Effector CD8-positive, alpha-beta T cell (primary cell): Measurements from ENCODE around the gene RAB7A.

Experiments used
- DNase-seq: peaks from one replicate; lab custom pipeline; 2025; lab: John Stamatoyannopoulos, UW

The RAB7A gene

DNA sequence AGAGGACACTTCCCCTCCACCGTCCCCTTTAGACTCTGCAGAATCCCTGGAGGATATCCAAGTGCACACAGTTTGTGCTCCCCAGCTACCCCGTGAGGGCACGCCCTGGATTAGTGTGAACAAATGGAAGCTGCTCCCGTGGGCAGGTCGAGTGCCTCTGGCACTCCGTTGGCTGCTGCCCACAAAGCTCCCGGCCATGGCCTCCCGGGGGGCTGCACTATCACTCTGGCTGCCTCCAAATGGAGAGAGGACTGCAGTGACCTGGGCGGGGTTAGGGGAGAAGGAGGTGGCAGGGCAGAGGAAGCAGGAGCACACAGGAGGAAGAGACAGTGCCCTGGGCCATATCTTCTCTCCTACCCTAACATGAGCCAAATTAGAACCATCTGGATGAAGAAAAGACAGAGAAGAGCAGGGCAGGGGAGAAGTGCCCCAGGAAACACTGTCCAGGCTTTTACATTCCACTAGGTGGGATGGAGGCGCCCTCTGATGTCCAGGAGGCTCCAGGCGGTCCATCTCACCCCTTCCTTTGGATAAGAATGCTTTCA lies 124.0 kb downstream of the RAB7A start:
- no peak for DNase-seq

DNA sequence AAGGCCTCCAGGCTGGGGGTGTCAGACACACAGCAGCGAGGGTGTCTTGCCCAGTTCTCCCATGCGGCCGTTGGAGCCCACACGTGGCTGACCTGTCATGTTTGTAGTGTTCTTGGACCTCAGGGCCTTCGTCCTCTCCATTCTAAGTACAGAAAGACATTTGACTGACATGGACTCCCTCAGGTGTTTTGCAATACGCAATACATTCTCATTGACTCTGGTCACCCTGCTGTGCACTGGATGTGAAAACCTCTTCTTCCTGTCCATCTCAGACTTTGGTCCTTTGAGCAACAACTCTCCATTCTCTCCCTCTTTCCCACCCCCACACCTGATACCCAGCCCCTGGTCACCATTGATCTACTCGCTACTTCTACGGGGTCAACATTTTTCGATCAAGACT lies 124.6 kb downstream of the RAB7A start:
- no peak for DNase-seq

DNA sequence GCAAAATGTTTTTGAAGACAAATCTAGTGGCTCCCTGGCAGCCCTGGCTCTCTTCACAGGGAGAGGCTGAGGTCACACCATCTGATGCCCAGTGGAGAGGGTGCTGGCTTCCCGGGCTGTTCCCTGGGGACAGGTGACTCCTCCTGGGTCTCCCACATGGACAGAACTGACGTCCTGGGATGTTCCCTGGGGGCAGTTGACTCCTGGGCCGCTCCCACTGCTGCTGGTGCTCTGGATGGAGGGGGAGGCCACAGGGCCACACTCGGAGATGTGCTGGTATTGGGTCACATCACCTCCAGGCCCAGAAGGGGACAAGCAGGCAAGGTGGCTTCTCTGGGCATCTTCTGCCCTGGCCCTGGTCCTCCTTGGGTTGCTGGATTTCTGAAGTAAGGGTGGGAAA lies 125.6 kb downstream of the RAB7A start:
- no peak for DNase-seq

DNA sequence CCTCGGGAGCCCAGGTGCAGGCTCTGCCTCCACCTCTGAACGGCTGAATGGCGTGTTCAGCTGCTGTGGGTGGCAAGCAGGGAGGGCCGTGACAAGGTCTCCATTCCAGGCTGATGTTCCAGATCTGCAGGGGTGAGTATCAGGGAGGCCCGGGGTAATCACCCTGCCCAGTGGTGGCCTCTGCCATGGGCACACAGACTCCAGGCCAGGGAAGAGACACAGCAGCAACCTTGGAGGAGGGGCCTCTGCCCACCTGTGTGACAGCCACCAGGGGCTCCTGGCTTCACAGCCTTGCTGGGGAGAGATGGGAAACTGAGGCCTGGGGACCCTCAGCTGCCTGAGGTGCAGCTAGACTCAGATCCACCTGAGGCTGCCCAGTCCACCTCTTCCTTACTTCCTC lies 127.8 kb downstream of the RAB7A start:
- no peak for DNase-seq

DNA sequence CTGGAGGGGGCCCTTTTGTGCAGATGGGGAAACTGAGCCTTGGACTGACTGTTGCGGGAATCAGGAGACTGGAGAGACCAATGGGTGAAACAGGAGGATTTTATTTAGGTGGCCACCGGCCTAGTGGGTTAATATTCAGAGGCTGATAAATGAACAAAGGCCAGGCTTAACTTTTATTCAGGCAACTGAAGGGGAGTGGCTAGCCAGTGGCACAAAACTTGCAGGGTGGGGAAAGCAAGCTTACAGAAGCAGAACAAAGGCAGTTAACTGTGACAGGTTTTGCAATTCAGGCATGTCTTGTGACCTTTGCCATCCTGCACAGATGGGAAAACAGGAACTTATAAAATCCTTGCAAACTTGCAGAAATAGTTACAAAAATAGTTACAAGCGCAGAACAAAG lies 128.5 kb downstream of the RAB7A start:
- DNase-seq, result no peak

DNA sequence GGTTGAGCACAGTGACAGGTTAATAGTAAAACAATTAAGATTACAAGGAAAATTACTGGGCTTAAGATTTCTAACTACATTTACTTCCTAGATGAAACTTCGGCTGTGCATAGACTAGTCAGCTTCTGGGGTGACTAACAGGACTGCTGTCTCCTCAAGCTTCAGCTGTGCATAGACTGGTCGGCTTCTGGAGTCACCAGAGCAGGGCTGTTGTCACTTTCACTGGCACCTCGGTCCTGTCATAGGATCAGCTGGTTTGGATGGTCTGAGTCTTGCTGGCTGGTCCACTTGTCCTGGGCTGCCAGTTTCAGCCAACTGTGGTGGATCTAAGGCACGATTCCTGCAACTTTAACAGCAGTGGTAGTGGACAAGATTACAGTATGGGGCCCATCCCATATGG lies 129.6 kb downstream of the RAB7A start:
- DNase-seq, result no peak

DNA sequence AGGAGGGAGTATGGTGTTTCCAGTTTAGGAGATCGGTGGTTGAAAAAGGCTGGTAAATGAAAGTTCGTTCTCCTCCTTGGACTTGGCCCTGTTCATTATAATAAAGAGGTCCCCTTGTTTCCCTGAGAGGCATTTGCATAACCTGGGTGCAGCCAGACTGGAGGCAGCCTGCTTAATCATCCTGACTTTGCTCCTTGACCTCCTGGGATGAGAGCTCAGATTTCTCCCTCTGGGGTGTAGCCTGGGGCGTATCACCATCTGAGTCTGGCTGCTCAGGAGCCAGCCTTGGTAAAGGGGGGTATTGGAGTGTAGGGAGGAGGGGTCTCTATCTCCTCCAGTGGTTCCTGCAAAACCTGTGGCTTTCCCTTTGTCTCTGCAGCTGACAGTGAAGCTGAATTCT lies 132.2 kb downstream of the RAB7A start:
- DNase-seq, result no peak

DNA sequence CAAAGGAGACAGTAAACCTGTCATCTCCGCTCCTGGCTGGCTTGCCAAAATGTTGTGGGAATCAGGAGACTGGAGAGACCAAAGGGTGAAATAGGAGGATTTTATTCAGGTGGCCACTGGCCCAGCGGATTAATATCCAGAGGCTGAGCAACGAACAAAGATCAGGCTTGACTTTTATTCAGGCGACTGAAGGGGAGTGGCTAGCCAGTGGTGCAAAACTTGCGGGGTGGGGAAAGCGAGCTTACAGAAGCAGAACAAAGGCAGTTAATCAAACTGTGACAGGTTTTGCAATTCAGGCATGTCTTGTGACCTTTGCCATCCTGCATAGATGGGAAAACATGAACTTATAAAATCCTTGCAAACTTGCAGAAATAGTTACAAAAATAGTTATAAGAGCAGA lies 133.6 kb downstream of the RAB7A start:
- no peak for DNase-seq

DNA sequence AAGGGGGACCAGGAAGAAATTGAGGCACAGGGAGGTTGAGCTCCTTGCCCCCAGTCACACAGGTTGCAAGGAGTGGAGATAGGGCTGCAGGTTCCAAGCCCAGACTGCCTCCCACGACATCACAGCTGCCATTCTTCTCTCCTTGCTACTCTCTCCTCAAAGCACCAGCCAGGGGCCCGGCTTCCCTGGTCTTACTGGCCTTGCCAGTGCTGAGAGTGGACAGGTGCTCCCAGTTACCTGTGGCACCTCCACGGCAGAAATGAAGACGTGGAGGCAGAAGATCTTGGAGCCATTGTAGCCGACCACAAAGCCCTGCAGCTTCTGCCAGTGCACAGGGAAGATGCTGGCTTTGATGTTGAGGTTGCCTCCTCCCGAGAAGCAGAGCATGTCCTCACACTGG lies 135.5 kb downstream of the RAB7A start:
- no peak for DNase-seq

DNA sequence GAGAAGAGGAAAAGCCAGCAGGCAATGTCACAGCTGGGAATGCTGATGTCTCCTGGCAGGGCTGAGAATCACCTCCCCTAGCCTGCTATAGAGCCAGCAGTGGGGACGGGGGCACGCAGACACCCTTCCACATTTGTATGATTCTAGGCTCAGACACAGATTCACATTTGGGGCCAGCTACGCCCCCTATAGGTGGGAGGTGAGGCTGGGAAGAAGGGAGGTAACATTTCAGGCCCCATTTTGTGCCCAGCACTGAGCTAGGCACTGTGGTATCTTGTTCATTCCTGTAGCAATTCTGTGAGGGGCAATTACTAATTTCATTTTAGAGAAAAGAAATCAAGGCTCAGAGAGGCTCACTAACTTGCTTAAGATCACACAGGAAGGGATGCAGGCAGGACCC lies 137.6 kb downstream of the RAB7A start:
- no peak for DNase-seq
